NCI-H2107 (cell line): ENCODE measurements around the gene TEX101.
A peak's percentile ranks its signal among the peaks of the same experiment; 100 is the strongest.
"Not testable (repeated sequence)": the region's sequence is repeated elsewhere in the genome, so short reads cannot be mapped to it uniquely, and the experiment has no call there.

ENCODE experiments used
- DNase-seq: peaks from one replicate; lab custom pipeline; 2025; lab: John Stamatoyannopoulos, UW

TEX101 gene

GRCh38 chr19:43420954-43421353 lies 6.3 kb downstream of the TEX101 start:
- no peak for DNase-seq

DNA sequence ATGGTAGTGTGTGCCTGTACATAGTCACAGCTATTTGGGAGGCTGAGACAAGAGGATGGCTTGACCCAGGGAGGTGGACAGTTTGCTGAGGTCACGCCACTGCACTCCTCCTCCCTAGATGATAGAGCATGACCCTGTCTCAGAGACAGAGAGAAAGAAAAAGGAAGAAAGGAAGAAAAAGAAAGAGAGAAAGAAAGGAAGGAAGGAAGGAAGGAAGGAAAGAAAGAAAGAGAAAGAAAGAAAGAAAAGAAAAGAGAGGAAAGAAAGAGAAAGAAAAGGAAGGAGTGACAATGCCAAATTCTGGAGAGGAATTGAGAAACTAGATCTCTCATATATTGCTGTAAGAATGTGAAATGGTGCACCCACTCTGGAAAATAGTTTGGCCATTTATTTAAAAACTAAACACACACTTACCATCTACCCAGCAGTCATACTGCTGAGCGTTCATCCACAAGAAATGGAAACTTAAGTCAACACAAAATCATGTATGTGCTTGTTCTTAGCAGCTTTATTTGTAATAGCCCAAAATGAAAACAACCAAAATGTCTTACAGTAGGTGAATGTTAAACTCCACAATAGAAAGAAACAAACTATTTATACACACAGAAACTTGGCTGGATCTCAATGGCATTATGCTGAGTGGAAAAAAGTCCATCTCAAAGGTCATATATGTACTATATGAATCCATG lies 7.5 kb downstream of the TEX101 start:
- no peak for DNase-seq

GRCh38 chr19:43422689-43423066 lies 8.0 kb downstream of the TEX101 start:
- no peak for DNase-seq

GRCh38 chr19:43423779-43424178 lies 9.1 kb downstream of the TEX101 start:
- DNase-seq: no peak

DNA sequence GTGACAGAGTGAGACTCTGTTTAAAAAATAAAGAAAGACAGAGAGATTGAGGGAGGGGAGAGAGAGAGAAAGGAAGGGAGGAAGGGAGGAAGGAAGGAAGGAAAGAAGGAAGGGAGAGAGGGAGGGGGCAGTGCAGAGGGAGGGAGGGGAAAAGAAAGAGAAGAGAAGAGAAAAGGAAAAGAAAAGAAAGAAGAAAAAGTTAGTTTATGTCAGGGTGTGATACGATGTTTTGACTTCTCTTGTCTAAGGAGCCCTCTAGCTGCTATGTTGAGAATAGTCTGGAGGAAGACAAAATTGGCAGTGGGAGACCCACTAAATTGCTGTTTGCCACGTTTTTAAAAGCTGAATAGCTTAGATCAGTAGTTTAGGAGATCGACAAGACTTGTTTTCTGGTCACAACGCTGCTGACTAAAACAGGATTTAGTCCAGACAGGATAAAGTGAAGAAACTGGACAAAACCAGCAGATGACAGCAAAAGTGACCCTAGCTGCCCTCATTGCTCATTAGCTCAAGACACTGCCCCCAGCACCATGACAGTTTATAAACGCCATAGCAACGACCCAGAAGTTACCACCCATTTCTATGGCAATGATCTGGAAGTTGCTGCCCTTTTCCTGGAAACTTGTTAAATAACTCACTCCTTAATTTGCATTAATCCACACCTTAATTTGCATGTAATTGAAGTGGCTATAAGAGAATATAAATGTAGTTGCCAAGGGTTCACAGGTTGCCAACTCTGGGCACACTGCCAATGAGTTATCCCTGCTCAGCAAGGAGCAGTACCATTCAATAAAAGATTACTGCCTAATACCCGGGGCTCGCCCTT lies 11.1 kb downstream of the TEX101 start:
- DNase-seq: no peak

DNA sequence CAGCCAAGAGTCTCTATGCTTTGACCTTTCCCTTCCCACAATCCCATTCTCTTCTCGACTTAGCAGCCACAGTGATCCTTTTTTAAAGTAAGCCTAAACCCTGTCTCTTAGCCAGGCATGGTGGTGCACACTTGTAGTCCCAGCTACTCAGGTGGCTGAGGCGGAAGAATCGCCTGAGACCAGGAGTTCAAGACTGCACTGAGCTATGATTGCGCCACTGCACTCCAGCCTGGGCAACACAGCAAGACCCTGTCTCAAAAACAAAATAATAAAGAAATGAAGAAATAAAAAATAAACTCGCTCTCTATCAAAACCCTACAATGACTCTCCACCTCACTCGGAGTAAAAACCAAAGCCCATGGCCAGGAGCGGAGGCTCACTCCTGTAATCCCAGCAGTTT lies 14.7 kb downstream of the TEX101 start:
- no peak for DNase-seq

DNA sequence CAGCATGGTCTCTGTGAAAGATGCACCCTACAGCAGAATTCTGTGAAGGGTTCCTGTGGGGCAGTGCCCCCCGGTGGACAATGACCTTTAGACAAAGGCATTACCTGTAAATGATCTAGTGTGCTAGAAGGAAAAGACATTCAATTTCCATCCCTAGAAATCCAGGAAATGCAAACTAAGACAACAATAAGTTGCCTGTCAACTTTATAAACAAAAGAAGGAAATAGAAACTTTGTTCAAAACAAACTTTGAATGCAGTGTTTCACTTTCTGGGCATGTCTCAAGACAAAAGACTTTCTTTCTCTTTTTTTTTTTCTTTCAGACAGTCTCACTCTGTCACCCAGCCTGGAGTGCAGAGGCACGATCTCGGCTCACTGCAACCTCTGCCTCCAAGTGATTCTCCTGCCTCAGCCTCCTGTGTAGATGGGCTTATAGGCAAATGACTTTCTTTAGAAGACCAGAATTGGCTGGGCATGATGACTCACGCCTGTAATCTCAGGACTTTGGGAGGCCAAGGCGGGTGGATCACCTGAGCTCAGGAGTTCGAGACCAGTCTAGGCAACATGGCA lies 15.5 kb downstream of the TEX101 start:
- no peak for DNase-seq

GRCh38 chr19:43430976-43431375 lies 16.3 kb downstream of the TEX101 start:
- DNase-seq: no peak

- no peak for DNase-seq
Measured at GRCh38 chr19:43433358-43433673, 18.6 kb downstream of the TEX101 start.

GRCh38 chr19:43433689-43434088 lies 19.0 kb downstream of the TEX101 start:
- DNase-seq: no peak

DNA sequence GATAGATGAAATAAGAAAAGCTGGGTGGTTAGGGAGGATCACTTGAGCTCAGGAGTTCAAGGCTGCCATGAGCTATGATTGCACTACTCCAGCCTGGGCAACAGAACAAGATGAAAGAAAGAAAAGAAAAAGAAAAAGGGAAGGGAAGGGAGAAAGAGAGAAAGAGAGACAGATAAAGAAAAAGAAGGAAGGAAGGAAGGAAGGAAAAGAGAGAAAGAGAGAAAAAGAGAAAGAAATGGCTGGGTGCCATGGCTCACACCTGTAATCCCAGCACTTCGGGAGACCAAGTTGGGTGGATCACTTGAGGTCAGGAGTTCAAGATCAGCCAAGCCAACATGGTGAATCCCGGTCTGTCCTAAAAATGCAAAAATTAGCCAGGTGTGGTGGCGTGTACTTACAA lies 21.1 kb downstream of the TEX101 start:
- no peak for DNase-seq

GRCh38 chr19:43437284-43437683 lies 22.6 kb downstream of the TEX101 start:
- not testable (repeated sequence) for DNase-seq

DNA sequence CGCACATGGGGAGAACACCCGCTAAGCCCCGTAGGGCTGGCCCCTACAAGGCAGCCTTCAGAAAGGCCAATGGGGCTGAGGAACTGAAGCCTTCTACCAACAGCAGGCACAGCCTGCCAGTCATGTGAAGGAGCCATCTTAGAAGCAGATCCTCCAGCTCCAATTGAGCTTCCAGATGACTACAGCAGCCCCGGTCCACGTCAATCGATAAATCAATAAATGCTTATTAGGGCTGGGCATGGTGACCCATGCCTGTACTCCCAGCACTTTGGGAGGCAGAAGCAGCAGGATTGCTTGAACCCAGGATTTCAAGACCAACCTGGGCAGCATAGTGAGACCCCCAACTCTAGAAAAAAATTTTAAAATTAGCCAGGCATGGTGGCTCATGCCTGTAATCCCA lies 23.0 kb downstream of the TEX101 start:
- DNase-seq: no peak

- DNase-seq: no peak
Measured at GRCh38 chr19:43438291-43439031, 23.8 kb downstream of the TEX101 start.

- DNase-seq: no peak
Measured at GRCh38 chr19:43439032-43439708, 24.5 kb downstream of the TEX101 start.

DNA sequence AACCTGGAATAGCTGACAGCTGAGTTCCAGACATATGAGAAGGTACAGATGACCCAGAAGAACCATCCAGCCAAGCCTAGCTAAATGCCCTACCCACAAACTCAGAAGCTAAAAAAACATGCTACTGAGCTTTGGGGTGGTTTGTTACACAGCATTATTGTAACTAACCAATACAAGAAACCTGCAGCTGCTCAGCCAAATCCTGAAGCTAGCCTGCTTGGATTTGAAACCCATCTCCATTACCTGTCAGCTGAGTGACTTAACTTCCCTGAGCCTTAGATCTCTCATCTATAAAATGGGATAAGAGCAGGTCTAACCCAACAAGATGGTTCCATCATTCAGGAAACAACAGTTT lies 25.0 kb downstream of the TEX101 start:
- DNase-seq: no peak

- DNase-seq: no peak
Measured at GRCh38 chr19:43441716-43442115, 27.0 kb downstream of the TEX101 start.

- DNase-seq: not testable (repeated sequence)
Measured at GRCh38 chr19:43444091-43444490, 29.4 kb downstream of the TEX101 start.

GRCh38 chr19:43444531-43445287 lies 30.0 kb downstream of the TEX101 start:
- DNase-seq: no peak

DNA sequence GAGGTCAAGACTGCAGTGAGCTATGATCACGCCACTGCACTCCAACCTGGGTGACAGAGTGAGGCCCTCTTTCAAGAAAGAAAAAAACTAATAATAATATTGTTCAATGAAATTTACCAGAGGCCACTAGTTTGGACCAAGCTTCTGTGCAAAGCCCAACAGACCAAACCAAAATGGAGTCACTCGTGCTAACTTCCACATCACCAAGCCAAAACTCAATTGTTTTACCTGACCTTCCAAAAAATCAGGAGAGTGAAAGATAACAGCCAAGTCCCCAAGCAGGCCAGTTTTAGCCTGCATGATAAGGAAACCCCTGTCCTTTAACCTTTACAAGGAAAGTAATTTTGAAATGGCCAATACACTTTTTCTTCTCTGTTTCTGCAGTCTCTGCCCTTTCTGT lies 30.7 kb downstream of the TEX101 start:
- DNase-seq: no peak

DNA sequence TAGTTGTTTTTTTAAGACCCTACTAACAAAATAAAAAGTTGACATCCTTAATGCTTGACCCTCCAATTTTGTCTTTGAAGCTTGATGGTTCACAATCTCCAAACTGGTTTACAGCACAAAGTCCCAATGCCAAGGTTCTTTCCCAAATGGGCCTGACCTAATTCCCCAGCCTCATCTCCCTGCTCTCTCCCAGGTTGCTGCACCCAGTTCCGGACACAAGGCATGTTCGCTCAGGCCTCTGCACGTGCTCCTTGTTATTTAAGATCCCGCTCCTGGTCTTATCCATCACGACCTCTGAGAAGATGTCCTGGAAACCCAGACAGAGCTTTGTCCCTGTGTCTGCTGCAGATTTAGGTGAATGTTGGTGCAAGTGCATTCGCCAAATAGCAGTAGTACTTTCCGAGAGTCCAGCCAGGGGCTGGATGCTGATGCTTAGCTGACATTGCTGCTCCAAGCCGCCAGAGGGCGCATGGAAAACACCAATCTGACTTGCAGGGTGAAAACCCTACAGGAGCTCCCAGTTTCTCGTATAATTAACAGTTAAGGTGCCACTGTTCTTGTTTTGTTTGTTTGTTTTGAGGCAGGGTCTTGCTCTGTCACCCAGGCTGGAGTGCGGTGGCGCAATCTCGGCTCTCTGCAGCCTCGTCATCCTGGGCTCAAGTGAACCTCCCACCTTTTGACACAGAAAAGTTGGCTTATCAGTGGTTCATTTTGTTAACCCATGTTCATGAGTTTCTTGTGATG lies 32.2 kb downstream of the TEX101 start:
- peak; percentile 38 for DNase-seq
